Progenitor cell of endocrine pancreas (in vitro differentiated cells): ENCODE measurements around the gene PLCH1. TPM values are rescaled to one million over a fixed set of nuclear protein-coding genes. Genes with fewer than 3 reads are reported as not detected.

ENCODE experiments used
- DNase-seq: peaks from one replicate; pipeline ENCODE4 v3.0.0; 2021; ENCODE audit warnings: low spot score; ENCODE audit not compliant: unreplicated experiment
- H3K27ac Mint-ChIP-seq: 2 replicates; pipeline ENCODE4 v1.8.0; 2021; ENCODE audit warnings: mild to moderate bottlenecking, moderate library complexity, mixed read lengths
- H3K27me3 Mint-ChIP-seq: 2 replicates; pipeline ENCODE4 v1.8.0; 2021; ENCODE audit warnings: mixed read lengths
- H3K36me3 Mint-ChIP-seq: 2 replicates; pipeline ENCODE4 v1.8.0; 2022; ENCODE audit warnings: mixed read lengths; ENCODE audit not compliant: insufficient read depth
- H3K4me1 Mint-ChIP-seq: 2 replicates; pipeline ENCODE4 v1.8.0; 2021; ENCODE audit warnings: low read depth, mixed read lengths
- H3K4me3 Mint-ChIP-seq: 2 replicates; pipeline ENCODE4 v1.8.0; 2021; ENCODE audit warnings: low read depth, mild to moderate bottlenecking, moderate library complexity, mixed read lengths
- H3K9me3 Mint-ChIP-seq: 2 replicates; pipeline ENCODE4 v1.8.0; 2021; ENCODE audit warnings: low read depth, mixed read lengths
- total RNA-seq: library from RNA; stranded (reverse); gene quantifications from 2 replicates; pipeline ENCODE4 v1.2.1, GENCODE V29; 2021
- TF ChIP-seq, protein P1 (sequence below): fragments of 200-600 bp; sonication (generic); IDR thresholded peaks from one replicate; pipeline ENCODE4 v1.5.0; 2021; ENCODE audit warnings: antibody characterized with exemption, mild to moderate bottlenecking; ENCODE audit not compliant: unreplicated experiment

PLCH1 gene
- total RNA-seq, 1 donor from 2014 or later: 14.2 TPM

DNA sequence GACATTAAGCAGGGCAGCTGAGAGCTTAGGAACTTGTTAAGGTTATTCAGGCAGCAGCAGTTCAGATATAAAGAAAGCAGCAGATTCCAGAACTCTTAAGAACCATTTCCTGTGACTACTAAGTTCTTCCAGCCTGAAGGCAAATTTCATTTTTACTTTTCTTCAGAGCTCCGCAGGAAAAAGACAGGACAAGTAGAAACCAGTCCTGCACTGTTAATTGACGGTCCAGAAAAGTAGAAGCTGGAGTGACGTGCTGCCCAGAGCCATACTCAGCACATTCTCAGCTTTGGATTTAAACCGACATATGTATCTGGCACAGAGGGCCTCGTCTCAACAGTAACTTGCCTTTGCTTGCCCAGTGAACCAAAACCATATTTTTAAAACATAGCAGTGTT is 232.0 kb downstream of the PLCH1 start:
- no peaks in the 10 kb centered on the region for H3K27me3 Mint-ChIP-seq
- H3K36me3 Mint-ChIP-seq: peaks cover 12% of the 10 kb centered on the region
- no peak for DNase-seq
- TF ChIP-seq, protein P1, sequence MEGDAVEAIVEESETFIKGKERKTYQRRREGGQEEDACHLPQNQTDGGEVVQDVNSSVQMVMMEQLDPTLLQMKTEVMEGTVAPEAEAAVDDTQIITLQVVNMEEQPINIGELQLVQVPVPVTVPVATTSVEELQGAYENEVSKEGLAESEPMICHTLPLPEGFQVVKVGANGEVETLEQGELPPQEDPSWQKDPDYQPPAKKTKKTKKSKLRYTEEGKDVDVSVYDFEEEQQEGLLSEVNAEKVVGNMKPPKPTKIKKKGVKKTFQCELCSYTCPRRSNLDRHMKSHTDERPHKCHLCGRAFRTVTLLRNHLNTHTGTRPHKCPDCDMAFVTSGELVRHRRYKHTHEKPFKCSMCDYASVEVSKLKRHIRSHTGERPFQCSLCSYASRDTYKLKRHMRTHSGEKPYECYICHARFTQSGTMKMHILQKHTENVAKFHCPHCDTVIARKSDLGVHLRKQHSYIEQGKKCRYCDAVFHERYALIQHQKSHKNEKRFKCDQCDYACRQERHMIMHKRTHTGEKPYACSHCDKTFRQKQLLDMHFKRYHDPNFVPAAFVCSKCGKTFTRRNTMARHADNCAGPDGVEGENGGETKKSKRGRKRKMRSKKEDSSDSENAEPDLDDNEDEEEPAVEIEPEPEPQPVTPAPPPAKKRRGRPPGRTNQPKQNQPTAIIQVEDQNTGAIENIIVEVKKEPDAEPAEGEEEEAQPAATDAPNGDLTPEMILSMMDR: no peak
- H3K4me1 Mint-ChIP-seq: peaks cover 4% of the 10 kb centered on the region
- peaks cover 5% of the 10 kb centered on the region for H3K9me3 Mint-ChIP-seq
- H3K27ac Mint-ChIP-seq: no peak overlapping the region
- no peak overlapping the region for H3K4me3 Mint-ChIP-seq

DNA sequence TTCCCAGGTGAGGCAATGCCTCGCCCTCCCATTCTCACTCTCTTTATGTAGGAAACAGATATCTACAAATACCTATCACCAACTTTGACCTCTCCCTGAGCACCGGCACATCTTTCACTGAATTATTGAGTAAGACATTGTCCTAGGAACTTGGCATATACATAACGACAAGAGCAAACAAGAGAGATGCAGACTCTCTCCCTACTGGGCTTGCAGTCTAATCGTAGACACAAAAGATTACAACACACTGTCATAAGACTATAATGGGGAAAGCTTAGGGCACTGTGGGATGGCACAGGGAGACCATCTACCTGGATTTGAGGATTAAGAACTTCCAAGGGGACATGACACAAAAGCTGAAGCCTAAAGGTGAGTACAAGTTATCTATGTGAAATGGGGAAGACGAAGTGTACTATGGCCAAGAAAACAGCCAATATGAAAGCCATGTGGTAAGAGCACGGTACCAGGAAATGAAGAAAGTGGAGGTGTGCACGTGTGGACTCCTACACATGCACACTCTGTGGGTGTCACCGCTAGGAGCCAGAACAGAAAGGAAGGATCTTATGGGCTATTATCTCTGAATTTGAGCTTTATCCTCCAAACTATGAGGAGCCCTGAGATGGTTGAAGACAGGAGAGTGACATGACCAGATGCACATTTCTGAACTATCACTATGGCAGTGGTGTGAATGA is 232.6 kb downstream of the PLCH1 start:
- H3K36me3 Mint-ChIP-seq: peaks cover 11% of the 10 kb centered on the region
- no peak for DNase-seq
- TF ChIP-seq, protein P1: no peak
- peak overlapping the region; percentile 34 for H3K27ac Mint-ChIP-seq
- H3K4me3 Mint-ChIP-seq: peak overlapping the region; percentile 44
- peaks cover 5% of the 10 kb centered on the region for H3K9me3 Mint-ChIP-seq
- no peaks in the 10 kb centered on the region for H3K27me3 Mint-ChIP-seq
- H3K4me1 Mint-ChIP-seq: peaks cover 4% of the 10 kb centered on the region

DNA sequence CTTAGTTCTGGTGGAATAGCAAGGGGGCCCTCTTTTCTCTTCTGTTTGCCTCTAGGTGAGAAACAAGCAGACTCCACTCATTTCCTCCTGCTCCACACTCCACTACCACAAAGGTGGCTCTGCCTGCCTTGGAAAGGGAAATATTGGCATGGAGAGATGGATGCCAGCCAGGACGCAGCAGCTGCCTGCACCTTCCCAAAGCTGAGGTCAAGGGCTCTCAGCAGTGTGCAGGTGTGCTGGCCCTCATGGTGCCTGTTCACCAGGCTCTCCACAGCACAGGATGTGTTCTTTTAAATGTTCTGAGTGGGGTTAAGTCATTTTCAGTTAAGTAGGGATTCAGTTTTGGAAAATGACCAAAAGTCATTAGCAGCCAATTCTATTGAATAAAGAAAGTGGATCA is 240.2 kb downstream of the PLCH1 start:
- DNase-seq: no peak
- Mint-ChIP-seq H3K4me1 (no peaks in the 10 kb centered on the region), H3K9me3 (no peaks in the 10 kb centered on the region), H3K4me3 (no peak overlapping the region), H3K36me3 (peaks cover 12% of the 10 kb centered on the region), H3K27me3 (no peaks in the 10 kb centered on the region), H3K27ac (no peak overlapping the region)
- TF ChIP-seq, protein P1: no peak

DNA sequence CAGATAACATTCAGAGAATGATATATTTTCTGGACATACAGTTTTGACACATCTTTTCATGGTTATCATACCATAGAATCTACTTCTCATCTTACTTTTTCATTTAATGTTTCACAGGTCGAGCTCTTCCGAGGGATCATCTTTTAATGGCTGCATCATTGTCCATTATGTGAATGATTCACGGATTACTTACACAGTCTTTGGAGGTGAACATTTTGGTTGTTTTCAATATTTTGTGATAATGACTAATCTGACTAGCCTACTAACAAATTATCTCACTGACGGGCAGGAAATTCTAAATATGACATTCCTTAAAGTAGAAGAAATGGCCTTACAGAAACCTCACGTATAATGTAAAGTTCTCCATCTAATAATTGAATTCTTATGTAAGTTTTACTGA is 242.2 kb downstream of the PLCH1 start:
- H3K27ac Mint-ChIP-seq: no peak overlapping the region
- H3K4me3 Mint-ChIP-seq: no peak overlapping the region
- DNase-seq: no peak
- no peaks in the 10 kb centered on the region for H3K4me1 Mint-ChIP-seq
- no peaks in the 10 kb centered on the region for H3K27me3 Mint-ChIP-seq
- peaks cover 17% of the 10 kb centered on the region for H3K36me3 Mint-ChIP-seq
- TF ChIP-seq, protein P1: no peak
- H3K9me3 Mint-ChIP-seq: no peaks in the 10 kb centered on the region

DNA sequence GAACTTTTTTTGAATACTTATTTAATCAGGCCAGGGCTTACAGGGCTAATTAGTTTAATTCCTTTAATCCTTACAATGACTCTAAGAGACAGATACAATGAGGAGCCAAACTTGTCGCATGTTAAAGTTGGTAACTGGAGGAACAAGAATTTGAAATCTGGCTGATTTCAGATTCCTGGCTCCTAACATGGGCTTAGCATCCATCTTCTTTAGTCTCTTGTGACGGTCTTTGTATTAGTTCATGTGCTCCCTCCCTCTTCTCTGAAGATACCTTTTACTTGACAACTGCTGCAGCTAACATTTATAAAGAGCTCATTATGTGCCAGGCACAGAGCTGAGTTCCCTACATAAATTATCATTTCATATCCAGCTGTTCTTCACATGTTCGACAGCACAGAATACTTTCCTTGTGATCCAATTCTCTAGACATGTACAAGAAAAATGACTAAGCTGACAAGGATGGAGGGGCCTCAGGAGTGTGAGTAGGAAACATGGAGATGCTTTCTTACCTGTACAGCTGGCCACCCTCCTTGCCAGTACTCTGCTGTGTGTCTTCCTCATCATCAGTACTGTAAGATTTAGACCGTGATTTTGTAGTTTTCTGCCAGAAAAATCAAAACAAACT is 244.6 kb downstream of the PLCH1 start:
- Mint-ChIP-seq H3K27me3 (no peaks in the 10 kb centered on the region), H3K36me3 (peaks cover 21% of the 10 kb centered on the region), H3K4me1 (no peaks in the 10 kb centered on the region), H3K27ac (no peak overlapping the region), H3K9me3 (no peaks in the 10 kb centered on the region), H3K4me3 (no peak overlapping the region)
- TF ChIP-seq, protein P1: no peak
- DNase-seq: no peak
